ENCODE measurements around the gene EEFSEC.

The EEFSEC gene

GRCh38 chr3:128185630-128186447 is 32.6 kb downstream of the EEFSEC start:
- DNase-seq (ENCODE audit: low read depth in 2 of 2), result no peak

GRCh38 chr3:128187495-128187894 is 34.2 kb downstream of the EEFSEC start:
- DNase-seq (ENCODE audit: low read depth in 2 of 2), result no peak

- no peak for DNase-seq (ENCODE audit: low read depth in 2 of 2)
Observed at GRCh38 chr3:128188326-128188725, 35.0 kb downstream of the EEFSEC start.

- DNase-seq (ENCODE audit: low read depth in 2 of 2), result no peak
Observed at GRCh38 chr3:128188956-128189355, 35.7 kb downstream of the EEFSEC start.

- DNase-seq (ENCODE audit: low read depth in 2 of 2), result no peak
Observed at GRCh38 chr3:128190501-128190900, 37.2 kb downstream of the EEFSEC start.

GRCh38 chr3:128192131-128192530 is 38.9 kb downstream of the EEFSEC start:
- DNase-seq (ENCODE audit: low read depth in 2 of 2), result no peak

GRCh38 chr3:128193168-128193567 is 39.9 kb downstream of the EEFSEC start:
- DNase-seq (ENCODE audit: low read depth in 2 of 2), result no peak

- DNase-seq (ENCODE audit: low read depth in 2 of 2), result no peak
Observed at GRCh38 chr3:128194843-128195242, 41.6 kb downstream of the EEFSEC start.

GRCh38 chr3:128195369-128195768 is 42.1 kb downstream of the EEFSEC start:
- no peak for DNase-seq (ENCODE audit: low read depth in 2 of 2)

GRCh38 chr3:128195802-128196201 is 42.5 kb downstream of the EEFSEC start:
- no peak for DNase-seq (ENCODE audit: low read depth in 2 of 2)

- no peak for DNase-seq (ENCODE audit: low read depth in 2 of 2)
Observed at GRCh38 chr3:128196647-128197046, 43.4 kb downstream of the EEFSEC start.

- no peak for DNase-seq (ENCODE audit: low read depth in 2 of 2)
Observed at GRCh38 chr3:128197855-128198254, 44.6 kb downstream of the EEFSEC start.

GRCh38 chr3:128198313-128198712 is 45.0 kb downstream of the EEFSEC start:
- DNase-seq (ENCODE audit: low read depth in 2 of 2), result no peak

GRCh38 chr3:128199110-128199509 is 45.8 kb downstream of the EEFSEC start:
- DNase-seq (ENCODE audit: low read depth in 2 of 2), result no peak

- DNase-seq (ENCODE audit: low read depth in 2 of 2), result no peak
Observed at GRCh38 chr3:128201158-128201755, 48.0 kb downstream of the EEFSEC start.

GRCh38 chr3:128203169-128203568 is 49.9 kb downstream of the EEFSEC start:
- DNase-seq (ENCODE audit: low read depth in 2 of 2), result no peak

GRCh38 chr3:128205558-128206145 is 52.4 kb downstream of the EEFSEC start:
- DNase-seq (ENCODE audit: low read depth in 2 of 2), result no peak

GRCh38 chr3:128207951-128208350 is 54.7 kb downstream of the EEFSEC start:
- no peak for DNase-seq (ENCODE audit: low read depth in 2 of 2)

- DNase-seq (ENCODE audit: low read depth in 2 of 2), result no peak
Observed at GRCh38 chr3:128210711-128211110, 57.4 kb downstream of the EEFSEC start.

- DNase-seq (ENCODE audit: low read depth in 2 of 2), result no peak
Observed at GRCh38 chr3:128214056-128214455, 60.8 kb downstream of the EEFSEC start.

- no peak for DNase-seq (ENCODE audit: low read depth in 2 of 2)
Observed at GRCh38 chr3:128215290-128215689, 62.0 kb downstream of the EEFSEC start.

- DNase-seq (ENCODE audit: low read depth in 2 of 2), result no peak
Observed at GRCh38 chr3:128215800-128216495, 62.7 kb downstream of the EEFSEC start.

Measured in stimulated activated CD4-positive, alpha-beta T cell treated with anti-CD3 and anti-CD28 coated beads, Interleukin-1b, Interleukin-23, amount 100 ng/mL, for 4 hours (primary cell).